Ovary (tissue), 3 donors: ENCODE results near the gene LDB2.

Source experiments
- POLR2A ChIP-seq: fragments of 450-650 bp; IDR thresholded peaks from one replicate; pipeline ENCODE4 v1.6.1; 2017; ENCODE audit warnings: antibody characterized with exemption, mild to moderate bottlenecking, moderate library complexity
- TF ChIP-seq, protein P1 (sequence below), 3 donors: fragments of 450-650 bp in 2 of 3; fragments of 200-600 bp in 1 of 3; IDR thresholded peaks; one replicate each; pipeline versions ENCODE4 v1.5.1 to v1.8.0; 2016 to 2022; ENCODE audit warnings: antibody characterized with exemption in 3 of 3, mild to moderate bottlenecking in 1 of 3
- donor health status: DM: no; HTN: no; CAD: no.

DNA sequence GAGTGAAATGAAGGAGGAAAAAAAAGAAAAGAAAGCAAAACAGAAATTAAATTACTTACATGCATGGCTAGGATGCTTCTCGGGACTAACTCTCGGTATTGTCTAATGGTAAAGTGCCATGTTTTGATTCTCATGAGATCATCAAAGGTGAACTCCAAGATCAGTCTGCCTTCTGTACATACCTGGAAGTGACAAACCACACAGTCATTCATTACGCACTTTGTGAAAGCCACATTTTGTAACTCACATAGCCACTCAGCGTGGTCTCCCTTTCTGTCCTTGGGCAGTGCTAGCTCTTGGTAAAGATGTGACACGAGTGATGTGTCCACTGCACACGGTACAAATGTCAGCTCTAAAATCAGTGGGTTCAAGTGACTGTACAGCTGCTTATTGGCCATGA, 309.8 kb downstream of the LDB2 start:
- TF ChIP-seq, protein P1, sequence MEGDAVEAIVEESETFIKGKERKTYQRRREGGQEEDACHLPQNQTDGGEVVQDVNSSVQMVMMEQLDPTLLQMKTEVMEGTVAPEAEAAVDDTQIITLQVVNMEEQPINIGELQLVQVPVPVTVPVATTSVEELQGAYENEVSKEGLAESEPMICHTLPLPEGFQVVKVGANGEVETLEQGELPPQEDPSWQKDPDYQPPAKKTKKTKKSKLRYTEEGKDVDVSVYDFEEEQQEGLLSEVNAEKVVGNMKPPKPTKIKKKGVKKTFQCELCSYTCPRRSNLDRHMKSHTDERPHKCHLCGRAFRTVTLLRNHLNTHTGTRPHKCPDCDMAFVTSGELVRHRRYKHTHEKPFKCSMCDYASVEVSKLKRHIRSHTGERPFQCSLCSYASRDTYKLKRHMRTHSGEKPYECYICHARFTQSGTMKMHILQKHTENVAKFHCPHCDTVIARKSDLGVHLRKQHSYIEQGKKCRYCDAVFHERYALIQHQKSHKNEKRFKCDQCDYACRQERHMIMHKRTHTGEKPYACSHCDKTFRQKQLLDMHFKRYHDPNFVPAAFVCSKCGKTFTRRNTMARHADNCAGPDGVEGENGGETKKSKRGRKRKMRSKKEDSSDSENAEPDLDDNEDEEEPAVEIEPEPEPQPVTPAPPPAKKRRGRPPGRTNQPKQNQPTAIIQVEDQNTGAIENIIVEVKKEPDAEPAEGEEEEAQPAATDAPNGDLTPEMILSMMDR (IDR thresholded peaks at IDR 0.05), result no peak
- TF ChIP-seq POLR2A, result no peak
